Caco-2 (cell line): ENCODE data around the gene ZMYM4. TPM values are rescaled to one million over a fixed set of nuclear protein-coding genes. Genes with fewer than 3 reads are reported as not detected.

Experiments used
- BruUV-seq: library from RNA; stranded (reverse); fragments of 400-500 nt; replicated peaks from 2 replicates; lab custom pipeline; 2021; lab: Mats Ljungman, UMichigan
- CTCF ChIA-PET: fragments of 300-600 bp; sonication (Branson Sonifier 250); formaldehyde crosslinking; loops from one replicate; lab custom pipeline; 2022; ENCODE audit warnings: antibody characterized with exemption; lab: Charles Lee
- POLR2A ChIA-PET: fragments of 300-600 bp; sonication (Branson Sonifier 250); formaldehyde crosslinking; loops from one replicate; lab custom pipeline; 2022; ENCODE audit warnings: antibody characterized with exemption; lab: Charles Lee
- DNase-seq, 2 experiments: peaks; one replicate each; pipeline versions ENCODE4 v3.0.0 to v3.0.0-alpha.2; 2020 to 2022
- H3K27me3 ChIP-seq: replicated peaks from 2 replicates; pipeline ENCODE4 v1.6.0; 2011; ENCODE audit warnings: low read length; ENCODE audit not compliant: control insufficient read depth, insufficient read depth
- H3K36me3 ChIP-seq: 2 replicates; pipeline ENCODE4 v1.5.1; 2011; ENCODE audit warnings: low read length; ENCODE audit not compliant: control insufficient read depth, insufficient read depth
- H3K4me1 ChIP-seq: fragments of 250-450 bp; sonication (Bioruptor Pico); 2 replicates; pipeline ENCODE4 v1.5.1; 2020; ENCODE audit warnings: mild to moderate bottlenecking
- H3K4me3 ChIP-seq: 2 replicates; pipeline ENCODE4 v1.5.1; 2011; ENCODE audit warnings: low read depth, mild to moderate bottlenecking, control low read depth, low read length
- H3K9me3 ChIP-seq: fragments of 250-450 bp; sonication (Bioruptor Pico); 2 replicates; pipeline ENCODE4 v1.5.1; 2020; ENCODE audit warnings: mild to moderate bottlenecking, moderate library complexity
- H3K27ac Mint-ChIP-seq: one replicate; pipeline ENCODE4 v1.8.0; 2022; ENCODE audit warnings: mixed read lengths; ENCODE audit not compliant: unreplicated experiment
- H3K27me3 Mint-ChIP-seq: one replicate; pipeline ENCODE4 v1.8.0; 2022; ENCODE audit warnings: mixed read lengths; ENCODE audit not compliant: insufficient read depth, unreplicated experiment
- H3K36me3 Mint-ChIP-seq: one replicate; pipeline ENCODE4 v1.8.0; 2022; ENCODE audit warnings: mild to moderate bottlenecking, mixed read lengths; ENCODE audit not compliant: insufficient read depth, unreplicated experiment
- H3K4me1 Mint-ChIP-seq: one replicate; pipeline ENCODE4 v1.8.0; 2022; ENCODE audit warnings: low read depth, mixed read lengths; ENCODE audit not compliant: unreplicated experiment
- H3K4me3 Mint-ChIP-seq: one replicate; pipeline ENCODE4 v1.8.0; 2022; ENCODE audit warnings: mild to moderate bottlenecking, moderate library complexity, mixed read lengths; ENCODE audit not compliant: unreplicated experiment
- H3K9me3 Mint-ChIP-seq: one replicate; pipeline ENCODE4 v1.8.0; 2022; ENCODE audit warnings: mixed read lengths; ENCODE audit not compliant: unreplicated experiment
- intact Hi-C: fragments of 100-400 bp; cut with micrococcal nuclease; formaldehyde crosslinking; loops from one replicate; pipeline ENCODE4 v1.10.0; 2022; ENCODE audit not compliant: unreplicated experiment
- total RNA-seq: library from RNA; stranded (reverse); gene quantifications from 2 replicates; pipeline ENCODE4 v1.2.3, GENCODE V29; 2022
- TF ChIP-seq, protein P1 (sequence below), 2 experiments: fragments of 200-600 bp in 1 of 2; IDR thresholded peaks; 1 replicate in 1 of 2; 2 replicates in 1 of 2; pipeline versions ENCODE4 v1.5.1 to v1.8.0; 2011 to 2022; ENCODE audit warnings: antibody characterized with exemption in 1 of 2, control low read depth in 1 of 2, inconsistent platforms in 1 of 2, low read depth in 1 of 2, low read length in 1 of 2, mild to moderate bottlenecking in 1 of 2, moderate library complexity in 1 of 2; ENCODE audit not compliant: insufficient read depth in 1 of 2, severe bottlenecking in 1 of 2, unreplicated experiment in 1 of 2

Gene ZMYM4
- total RNA-seq, 1 experiment from 2014 or later, result 26.5 TPM

- ChIA-PET CTCF (interaction anchor here (0.6 kb wide), 1 partner anchor 263 kb away, joined by 6 read pairs; no protein-coding TSS in a partner anchor), POLR2A (no interaction called here)
- BruUV-seq, result no TSS peak
- H3K9me3 ChIP-seq, result no peaks in the 10 kb centered on the region
- TF ChIP-seq, protein P1, sequence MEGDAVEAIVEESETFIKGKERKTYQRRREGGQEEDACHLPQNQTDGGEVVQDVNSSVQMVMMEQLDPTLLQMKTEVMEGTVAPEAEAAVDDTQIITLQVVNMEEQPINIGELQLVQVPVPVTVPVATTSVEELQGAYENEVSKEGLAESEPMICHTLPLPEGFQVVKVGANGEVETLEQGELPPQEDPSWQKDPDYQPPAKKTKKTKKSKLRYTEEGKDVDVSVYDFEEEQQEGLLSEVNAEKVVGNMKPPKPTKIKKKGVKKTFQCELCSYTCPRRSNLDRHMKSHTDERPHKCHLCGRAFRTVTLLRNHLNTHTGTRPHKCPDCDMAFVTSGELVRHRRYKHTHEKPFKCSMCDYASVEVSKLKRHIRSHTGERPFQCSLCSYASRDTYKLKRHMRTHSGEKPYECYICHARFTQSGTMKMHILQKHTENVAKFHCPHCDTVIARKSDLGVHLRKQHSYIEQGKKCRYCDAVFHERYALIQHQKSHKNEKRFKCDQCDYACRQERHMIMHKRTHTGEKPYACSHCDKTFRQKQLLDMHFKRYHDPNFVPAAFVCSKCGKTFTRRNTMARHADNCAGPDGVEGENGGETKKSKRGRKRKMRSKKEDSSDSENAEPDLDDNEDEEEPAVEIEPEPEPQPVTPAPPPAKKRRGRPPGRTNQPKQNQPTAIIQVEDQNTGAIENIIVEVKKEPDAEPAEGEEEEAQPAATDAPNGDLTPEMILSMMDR (IDR thresholded peaks at IDR 0.05; ENCODE audit: insufficient read depth in 1 of 2, low read depth in 1 of 2, low read length in 1 of 2, severe bottlenecking in 1 of 2, unreplicated experiment in 1 of 2), result no peak
- H3K4me3 ChIP-seq, result no peak overlapping the region
- no peaks in the 10 kb centered on the region for H3K27me3 ChIP-seq
- H3K4me1 ChIP-seq, result no peaks in the 10 kb centered on the region
- H3K4me1 Mint-ChIP-seq, result no peaks in the 10 kb centered on the region
- peaks cover 6% of the 10 kb centered on the region for H3K36me3 Mint-ChIP-seq
- H3K27ac Mint-ChIP-seq, result no peak overlapping the region
- H3K9me3 Mint-ChIP-seq, result no peaks in the 10 kb centered on the region
- no peak overlapping the region for H3K4me3 Mint-ChIP-seq
- DNase-seq, result no peak
- intact Hi-C loops, result no loop called here
- H3K27me3 Mint-ChIP-seq, result no peaks in the 10 kb centered on the region
- no peaks in the 10 kb centered on the region for H3K36me3 ChIP-seq
These were observed 178.8 kb downstream of the ZMYM4 start for GRCh38 chr1:35447278-35447677.

- BruUV-seq, result no TSS peak
- Mint-ChIP-seq H3K36me3 (peaks cover 7% of the 10 kb centered on the region), H3K27ac (no peak overlapping the region), H3K9me3 (no peaks in the 10 kb centered on the region), H3K4me1 (no peaks in the 10 kb centered on the region), H3K4me3 (no peak overlapping the region), H3K27me3 (no peaks in the 10 kb centered on the region)
- Histone ChIP-seq H3K27me3 (no peaks in the 10 kb centered on the region), H3K4me3 (no peak overlapping the region), H3K36me3 (no peaks in the 10 kb centered on the region), H3K4me1 (no peaks in the 10 kb centered on the region), H3K9me3 (no peaks in the 10 kb centered on the region)
- ChIA-PET CTCF (interaction anchor here (0.6 kb wide), 1 partner anchor 280 kb away, joined by 3 read pairs; no protein-coding TSS in a partner anchor), POLR2A (no interaction called here)
- intact Hi-C loops, result no loop called here
- TF ChIP-seq, protein P1 (IDR thresholded peaks at IDR 0.05; ENCODE audit: insufficient read depth in 1 of 2, low read depth in 1 of 2, low read length in 1 of 2, severe bottlenecking in 1 of 2, unreplicated experiment in 1 of 2), result no peak
- DNase-seq, result no peak
These were observed 179.9 kb downstream of the ZMYM4 start for GRCh38 chr1:35448344-35448801.

DNA sequence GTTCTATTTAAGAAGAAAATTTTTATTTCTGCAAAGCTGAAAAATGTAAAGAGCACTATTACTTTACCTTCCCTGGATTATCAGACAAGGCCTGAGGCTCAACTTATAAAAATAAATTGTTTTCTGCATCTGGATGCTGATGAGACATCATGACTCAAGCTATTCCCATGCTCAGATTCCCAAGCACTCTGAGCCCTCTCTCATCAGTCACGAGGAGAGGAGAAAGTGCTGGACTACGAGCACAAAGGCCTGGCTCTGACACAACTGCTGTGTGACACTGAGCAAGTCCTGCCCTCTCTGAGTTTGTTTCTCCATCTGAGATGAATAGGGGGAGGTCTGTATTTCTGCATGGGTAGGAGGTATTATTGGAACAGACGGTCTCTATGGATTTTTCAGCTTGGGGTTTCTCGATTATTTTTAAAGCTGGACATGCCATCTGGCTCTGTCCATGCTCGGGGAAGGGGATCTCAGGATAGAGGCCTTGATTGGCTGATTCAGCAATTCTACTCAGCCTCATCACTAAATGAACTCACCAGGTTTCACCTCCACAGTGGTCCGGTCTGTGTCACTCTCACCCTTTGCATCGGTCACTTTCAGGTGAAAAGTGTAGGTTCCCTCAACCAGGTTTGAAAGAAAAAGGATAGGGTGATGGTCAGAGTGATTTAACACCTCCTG, 181.0 kb downstream of the ZMYM4 start:
- H3K36me3 Mint-ChIP-seq, result peaks cover 14% of the 10 kb centered on the region
- no peak for DNase-seq
- no TSS peak for BruUV-seq
- no peak overlapping the region for H3K4me3 ChIP-seq
- H3K4me3 Mint-ChIP-seq, result no peak overlapping the region
- intact Hi-C loops, result no loop called here
- no peaks in the 10 kb centered on the region for H3K4me1 Mint-ChIP-seq
- H3K27me3 Mint-ChIP-seq, result no peaks in the 10 kb centered on the region
- H3K9me3 Mint-ChIP-seq, result no peaks in the 10 kb centered on the region
- no peak overlapping the region for H3K27ac Mint-ChIP-seq
- CTCF ChIA-PET, result no interaction called here
- POLR2A ChIA-PET, result no interaction called here
- no peaks in the 10 kb centered on the region for H3K4me1 ChIP-seq
- H3K36me3 ChIP-seq, result no peaks in the 10 kb centered on the region; the same call in 1 of the 2 replicates
- TF ChIP-seq, protein P1 (IDR thresholded peaks at IDR 0.05; ENCODE audit: insufficient read depth in 1 of 2, low read depth in 1 of 2, low read length in 1 of 2, severe bottlenecking in 1 of 2, unreplicated experiment in 1 of 2), result no peak
- H3K27me3 ChIP-seq, result no peaks in the 10 kb centered on the region
- H3K9me3 ChIP-seq, result no peaks in the 10 kb centered on the region
